Testis (tissue), 3 donors: Measurements from ENCODE around the gene SYCE3. TPM values are rescaled to one million over a fixed set of nuclear protein-coding genes. Genes with fewer than 3 reads are reported as not detected.

Experiments
- DNase-seq: peaks from one replicate; pipeline ENCODE4 v3.0.0-alpha.2; 2019
- H3K27ac ChIP-seq, 2 donors: fragments of 200-600 bp; sonication (generic); one replicate each; pipeline ENCODE4 v1.5.1; 2019
- H3K27me3 ChIP-seq: fragments of 200-600 bp; sonication (generic); one replicate; pipeline ENCODE4 v1.5.1; 2019
- H3K36me3 ChIP-seq: fragments of 200-600 bp; sonication (generic); one replicate; pipeline ENCODE4 v1.5.1; 2017; ENCODE audit warnings: low read depth; ENCODE audit errors: missing control alignments
- H3K4me1 ChIP-seq: fragments of 200-600 bp; sonication (generic); one replicate; pipeline ENCODE4 v1.5.1; 2019
- H3K4me3 ChIP-seq, 2 donors: fragments of 200-600 bp; sonication (generic); one replicate each; pipeline ENCODE4 v1.5.1; 2017 to 2019
- H3K9me3 ChIP-seq: fragments of 200-600 bp; sonication (generic); one replicate; pipeline ENCODE4 v1.5.1; 2017
- POLR2A ChIP-seq: fragments of 450-650 bp; IDR thresholded peaks from one replicate; pipeline ENCODE4 v1.6.1; 2017; ENCODE audit warnings: antibody characterized with exemption, mild to moderate bottlenecking, moderate library complexity
- WGBS, 2 donors: methylation state at CpG; one replicate each; pipeline ENCODE4 v1.1.5; 2018; 5-methylcytosine and 5-hydroxymethylcytosine counted together
- intact Hi-C: fragments of 100-400 bp; cut with DNase I; formaldehyde crosslinking; loops from one replicate; pipeline ENCODE4 v1.15.1; 2023; ENCODE audit warnings: low total_unique reads
- polyA plus RNA-seq: library from polyadenylated mRNA; stranded (reverse); fragments of 350-450 nt; fragmentation: Illumina TruSeq; extraction: RNeasy Lipid Tissue Mini Kit (QIAGEN cat#74804); gene quantifications from one replicate; pipeline ENCODE4 v1.2.3, GENCODE V29; 2014; ENCODE audit warnings: low read depth, low replicate concordance; ENCODE audit not compliant: insufficient read depth
- total RNA-seq, 2 donors: library from RNA; depleted of rRNA; stranded (reverse); fragments of >200 nt; gene quantifications; one replicate each; pipeline ENCODE4 v1.2.3, GENCODE V29; 2016
- TF ChIP-seq, protein P1 (sequence below), 3 experiments: fragments of 450-650 bp in 2 of 3; fragments of 200-600 bp in 1 of 3; sonication (generic) in 1 of 3; IDR thresholded peaks; one replicate each; pipeline ENCODE4 v1.5.1; 2016 to 2019; ENCODE audit warnings: antibody characterized with exemption in 3 of 3, mild to moderate bottlenecking in 2 of 3, moderate library complexity in 1 of 3

The SYCE3 gene
- total and polyA plus RNA-seq, 3 donors from 2014 or later = 40.4 to 183 (median 71.9) TPM

DNA sequence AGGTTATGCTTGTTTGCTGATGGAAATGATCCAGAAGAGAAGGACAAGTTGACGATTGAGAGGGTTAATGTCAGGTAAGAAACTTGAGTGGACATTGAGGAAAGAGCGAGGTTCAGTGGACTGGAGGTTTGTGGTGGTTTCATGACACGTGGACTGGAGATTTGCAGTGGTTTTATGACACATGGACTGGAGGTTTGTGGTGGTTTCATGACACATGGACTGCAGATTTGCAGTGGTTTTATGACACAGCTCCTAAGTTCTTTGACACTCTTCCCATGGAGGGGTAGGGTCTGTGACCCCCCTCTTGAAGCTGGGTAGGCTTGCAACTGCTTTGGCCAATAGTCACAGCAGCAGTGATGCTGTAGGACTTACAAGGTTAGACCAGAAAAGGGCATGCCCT, 32.5 kb upstream of the SYCE3 start:
- TF ChIP-seq, protein P1, sequence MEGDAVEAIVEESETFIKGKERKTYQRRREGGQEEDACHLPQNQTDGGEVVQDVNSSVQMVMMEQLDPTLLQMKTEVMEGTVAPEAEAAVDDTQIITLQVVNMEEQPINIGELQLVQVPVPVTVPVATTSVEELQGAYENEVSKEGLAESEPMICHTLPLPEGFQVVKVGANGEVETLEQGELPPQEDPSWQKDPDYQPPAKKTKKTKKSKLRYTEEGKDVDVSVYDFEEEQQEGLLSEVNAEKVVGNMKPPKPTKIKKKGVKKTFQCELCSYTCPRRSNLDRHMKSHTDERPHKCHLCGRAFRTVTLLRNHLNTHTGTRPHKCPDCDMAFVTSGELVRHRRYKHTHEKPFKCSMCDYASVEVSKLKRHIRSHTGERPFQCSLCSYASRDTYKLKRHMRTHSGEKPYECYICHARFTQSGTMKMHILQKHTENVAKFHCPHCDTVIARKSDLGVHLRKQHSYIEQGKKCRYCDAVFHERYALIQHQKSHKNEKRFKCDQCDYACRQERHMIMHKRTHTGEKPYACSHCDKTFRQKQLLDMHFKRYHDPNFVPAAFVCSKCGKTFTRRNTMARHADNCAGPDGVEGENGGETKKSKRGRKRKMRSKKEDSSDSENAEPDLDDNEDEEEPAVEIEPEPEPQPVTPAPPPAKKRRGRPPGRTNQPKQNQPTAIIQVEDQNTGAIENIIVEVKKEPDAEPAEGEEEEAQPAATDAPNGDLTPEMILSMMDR (IDR thresholded peaks at IDR 0.05) = no peak
- no peak for TF ChIP-seq POLR2A
- H3K4me1 ChIP-seq = peaks cover 4% of the 10 kb centered on the region
- WGBS, 2 donors = 88 to 94% methylated on average over 3 of the region's 3 CpGs
- intact Hi-C loops = no loop called here
- H3K36me3 ChIP-seq = no peaks in the 10 kb centered on the region
- H3K27ac ChIP-seq = no peak overlapping the region
- H3K27me3 ChIP-seq = no peaks in the 10 kb centered on the region
- DNase-seq = no peak
- H3K4me3 ChIP-seq = no peak overlapping the region
- no peaks in the 10 kb centered on the region for H3K9me3 ChIP-seq

DNA sequence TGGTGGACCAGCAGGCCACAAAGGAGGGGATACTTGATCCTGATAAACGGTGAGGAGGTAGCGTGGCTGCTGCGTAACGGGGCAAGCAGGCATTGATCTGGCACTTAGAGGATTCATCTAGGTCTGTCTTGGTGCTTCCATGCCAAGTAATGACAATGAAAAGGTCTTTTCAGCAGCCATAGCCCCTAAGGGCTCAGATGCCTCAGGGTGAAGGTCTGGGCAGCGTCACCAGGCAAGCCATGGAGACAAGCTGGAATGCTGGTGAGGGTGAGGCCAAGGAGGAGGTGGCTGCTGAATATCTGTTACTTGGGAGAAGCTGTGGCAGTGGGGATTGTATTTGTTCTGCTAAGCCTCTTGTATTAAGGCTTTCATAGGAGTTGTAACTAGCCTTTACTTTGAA, 24.7 kb upstream of the SYCE3 start:
- intact Hi-C loops = no loop called here
- H3K27ac ChIP-seq = no peak overlapping the region
- H3K36me3 ChIP-seq = no peaks in the 10 kb centered on the region
- TF ChIP-seq, protein P1 (IDR thresholded peaks at IDR 0.05) = no peak
- no peak for TF ChIP-seq POLR2A
- no peaks in the 10 kb centered on the region for H3K9me3 ChIP-seq
- H3K27me3 ChIP-seq = no peaks in the 10 kb centered on the region
- H3K4me3 ChIP-seq = no peak overlapping the region
- no peak for DNase-seq
- peaks cover 6% of the 10 kb centered on the region for H3K4me1 ChIP-seq
- 94 to 96% methylated on average over 5 of the region's 5 CpGs for WGBS, 2 donors

DNA sequence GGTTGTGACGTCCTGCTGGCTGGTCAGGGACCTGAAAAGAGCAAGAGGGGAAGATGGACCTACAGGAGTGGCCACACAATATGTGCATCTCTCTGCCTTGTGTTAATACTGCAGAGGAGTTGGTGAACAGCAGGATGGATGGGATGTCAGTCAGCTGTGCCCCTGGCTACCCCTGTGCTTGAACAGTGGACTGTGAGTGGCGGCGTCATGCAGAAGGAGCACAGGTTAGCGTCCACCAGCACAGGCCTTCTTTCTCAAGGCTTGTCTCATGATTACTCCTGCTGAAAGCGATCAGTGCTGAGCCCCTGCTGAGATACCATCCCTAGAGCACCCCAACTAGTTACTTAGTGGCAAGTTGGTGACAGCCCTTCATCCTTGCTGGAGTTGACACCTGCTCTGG, 23.7 kb upstream of the SYCE3 start:
- H3K4me1 ChIP-seq = peaks cover 11% of the 10 kb centered on the region
- TF ChIP-seq POLR2A = no peak
- TF ChIP-seq, protein P1 (IDR thresholded peaks at IDR 0.05) = no peak
- whole genome bisulfite sequencing, 2 donors = 72 to 92% methylated on average over 5 of the region's 5 CpGs
- no peaks in the 10 kb centered on the region for H3K36me3 ChIP-seq
- H3K27me3 ChIP-seq = no peaks in the 10 kb centered on the region
- H3K4me3 ChIP-seq = no peak overlapping the region
- H3K27ac ChIP-seq = no peak overlapping the region
- intact Hi-C loops = no loop called here
- DNase-seq = no peak
- H3K9me3 ChIP-seq = no peaks in the 10 kb centered on the region

DNA sequence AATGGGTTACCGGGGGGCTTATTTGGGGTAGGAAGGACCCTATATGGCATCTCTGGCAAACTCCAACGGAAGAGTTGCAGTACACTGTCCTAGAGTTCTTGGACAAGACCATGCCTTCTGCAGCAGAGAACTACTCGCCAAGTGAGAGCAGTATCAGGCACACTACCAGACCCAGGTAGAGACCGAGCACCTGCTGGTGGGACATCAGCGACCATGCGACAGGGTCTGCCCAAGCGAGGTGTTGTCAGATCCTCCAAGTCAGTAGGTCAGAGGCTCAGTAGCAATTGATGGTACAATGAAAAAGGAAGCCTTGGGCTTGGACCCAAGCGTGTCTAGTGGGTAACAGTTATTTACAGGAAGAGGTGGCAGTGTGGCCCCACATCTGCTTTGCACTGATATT, 23.1 kb upstream of the SYCE3 start:
- no peak for DNase-seq
- H3K27me3 ChIP-seq = no peaks in the 10 kb centered on the region
- WGBS, 2 donors = 93 to 97% methylated on average over 8 of the region's 8 CpGs
- no peaks in the 10 kb centered on the region for H3K9me3 ChIP-seq
- H3K36me3 ChIP-seq = no peaks in the 10 kb centered on the region
- H3K4me1 ChIP-seq = peaks cover 14% of the 10 kb centered on the region
- no peak overlapping the region for H3K27ac ChIP-seq
- TF ChIP-seq, protein P1 (IDR thresholded peaks at IDR 0.05) = no peak
- TF ChIP-seq POLR2A = no peak
- H3K4me3 ChIP-seq = no peak overlapping the region
- intact Hi-C loops = no loop called here

DNA sequence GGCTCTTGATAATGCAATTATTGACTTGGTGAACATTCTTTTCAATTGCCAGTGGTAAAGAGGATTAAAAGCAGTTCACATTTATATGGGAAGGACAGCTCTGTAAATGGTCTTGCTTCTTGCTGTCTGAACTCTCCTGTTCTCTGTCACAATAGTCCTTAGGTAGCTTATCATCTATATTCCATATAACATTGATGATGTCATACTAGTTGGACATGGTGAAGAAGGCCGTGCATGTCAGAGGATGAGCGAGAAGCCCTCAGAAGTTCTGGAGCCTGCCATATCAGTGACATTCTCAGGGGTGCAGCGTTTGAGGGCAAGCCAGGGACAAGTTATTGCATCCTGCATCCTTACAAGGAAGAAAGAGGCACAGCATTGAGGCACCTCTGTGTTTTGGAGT, 22.5 kb upstream of the SYCE3 start:
- 89 to 99% methylated on average over 3 of the region's 3 CpGs for WGBS, 2 donors
- Histone ChIP-seq H3K4me1 (peaks cover 14% of the 10 kb centered on the region), H3K36me3 (no peaks in the 10 kb centered on the region), H3K27ac (no peak overlapping the region), H3K27me3 (no peaks in the 10 kb centered on the region), H3K9me3 (no peaks in the 10 kb centered on the region), H3K4me3 (no peak overlapping the region)
- no peak for DNase-seq
- TF ChIP-seq, protein P1 (IDR thresholded peaks at IDR 0.05) = no peak
- no peak for TF ChIP-seq POLR2A
- intact Hi-C loops = no loop called here
